Chondrocyte (in vitro differentiated cells): ENCODE measurements around the gene GTF3C2. TPM values are rescaled to one million over a fixed set of nuclear protein-coding genes. Genes with fewer than 3 reads are reported as not detected.

Experiments used
- DNase-seq: peaks from one replicate; pipeline ENCODE4 v3.0.0; 2021; ENCODE audit warnings: mixed read lengths, low spot score
- H3K27ac Mint-ChIP-seq: one replicate; pipeline ENCODE4 v1.8.0; 2021; ENCODE audit warnings: mild to moderate bottlenecking, moderate library complexity, mixed read lengths; ENCODE audit not compliant: unreplicated experiment
- H3K27me3 Mint-ChIP-seq: 2 replicates; pipeline ENCODE4 v1.8.0; 2021; ENCODE audit warnings: low read depth, mixed read lengths
- H3K36me3 Mint-ChIP-seq: 2 replicates; pipeline ENCODE4 v1.8.0; 2021; ENCODE audit warnings: low read depth, mixed read lengths
- H3K4me1 Mint-ChIP-seq: 2 replicates; pipeline ENCODE4 v1.8.0; 2021; ENCODE audit warnings: low read depth, mild to moderate bottlenecking, mixed read lengths
- H3K4me3 Mint-ChIP-seq: one replicate; pipeline ENCODE4 v1.8.0; 2021; ENCODE audit warnings: mild to moderate bottlenecking, moderate library complexity, mixed read lengths; ENCODE audit not compliant: unreplicated experiment
- H3K9me3 Mint-ChIP-seq: 2 replicates; pipeline ENCODE4 v1.8.0; 2021; ENCODE audit warnings: low read depth, mixed read lengths
- total RNA-seq: library from RNA; stranded (reverse); gene quantifications from 3 replicates; pipeline ENCODE4 v1.2.1, GENCODE V29; 2021
- TF ChIP-seq, protein P1 (sequence below): fragments of 200-600 bp; sonication (generic); IDR thresholded peaks from 2 replicates; pipeline ENCODE4 v1.5.0; 2021; ENCODE audit warnings: antibody characterized with exemption, mild to moderate bottlenecking, moderate library complexity

The GTF3C2 gene
- total RNA-seq, 1 donor from 2014 or later: 42.0 TPM

DNA sequence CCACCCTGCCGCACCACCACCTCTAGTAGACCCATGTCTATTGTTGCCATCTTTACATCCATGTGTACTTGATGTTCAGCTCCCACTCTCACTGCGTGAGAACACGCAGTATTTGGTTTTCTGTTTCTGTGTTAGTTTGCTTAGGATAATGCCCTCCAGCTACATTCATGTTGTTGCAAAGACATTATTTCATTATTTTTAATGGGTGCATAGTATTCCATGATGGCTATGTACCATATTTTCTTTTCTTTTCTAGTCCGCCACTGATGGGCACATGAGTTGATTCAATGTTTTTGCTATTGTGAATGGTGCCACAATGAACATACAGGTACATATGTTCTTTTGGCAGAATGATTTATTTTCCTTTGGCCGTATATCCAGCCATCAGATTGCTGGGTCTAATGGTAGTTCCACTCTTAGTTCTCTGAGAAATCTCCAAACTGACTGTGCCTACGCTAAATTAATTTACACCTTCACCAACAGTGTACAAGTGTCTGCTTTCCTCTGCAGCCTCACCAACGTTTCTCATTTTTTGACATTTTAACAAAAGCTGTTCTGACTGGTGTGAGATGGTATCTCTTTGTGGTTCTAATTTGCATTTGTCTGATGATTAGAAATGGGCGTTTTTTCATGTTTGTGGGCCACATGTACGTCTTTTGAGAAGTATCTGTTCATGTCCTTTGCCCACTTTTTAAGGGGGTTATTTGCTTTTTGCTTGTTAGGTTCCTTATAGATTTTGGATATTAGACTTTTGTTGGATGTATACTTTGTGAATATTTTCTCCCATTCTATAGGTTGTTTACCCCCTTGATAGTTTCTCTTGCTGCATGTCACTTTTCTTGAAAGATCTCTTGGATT, 34.5 kb upstream of the GTF3C2 start:
- DNase-seq: no peak
- TF ChIP-seq, protein P1, sequence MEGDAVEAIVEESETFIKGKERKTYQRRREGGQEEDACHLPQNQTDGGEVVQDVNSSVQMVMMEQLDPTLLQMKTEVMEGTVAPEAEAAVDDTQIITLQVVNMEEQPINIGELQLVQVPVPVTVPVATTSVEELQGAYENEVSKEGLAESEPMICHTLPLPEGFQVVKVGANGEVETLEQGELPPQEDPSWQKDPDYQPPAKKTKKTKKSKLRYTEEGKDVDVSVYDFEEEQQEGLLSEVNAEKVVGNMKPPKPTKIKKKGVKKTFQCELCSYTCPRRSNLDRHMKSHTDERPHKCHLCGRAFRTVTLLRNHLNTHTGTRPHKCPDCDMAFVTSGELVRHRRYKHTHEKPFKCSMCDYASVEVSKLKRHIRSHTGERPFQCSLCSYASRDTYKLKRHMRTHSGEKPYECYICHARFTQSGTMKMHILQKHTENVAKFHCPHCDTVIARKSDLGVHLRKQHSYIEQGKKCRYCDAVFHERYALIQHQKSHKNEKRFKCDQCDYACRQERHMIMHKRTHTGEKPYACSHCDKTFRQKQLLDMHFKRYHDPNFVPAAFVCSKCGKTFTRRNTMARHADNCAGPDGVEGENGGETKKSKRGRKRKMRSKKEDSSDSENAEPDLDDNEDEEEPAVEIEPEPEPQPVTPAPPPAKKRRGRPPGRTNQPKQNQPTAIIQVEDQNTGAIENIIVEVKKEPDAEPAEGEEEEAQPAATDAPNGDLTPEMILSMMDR: no peak
- peaks cover 5% of the 10 kb centered on the region for H3K4me1 Mint-ChIP-seq
- H3K9me3 Mint-ChIP-seq: no peaks in the 10 kb centered on the region
- H3K27ac Mint-ChIP-seq: no peak overlapping the region
- H3K4me3 Mint-ChIP-seq: no peak overlapping the region
- H3K27me3 Mint-ChIP-seq: no peaks in the 10 kb centered on the region
- peaks cover 7% of the 10 kb centered on the region for H3K36me3 Mint-ChIP-seq

DNA sequence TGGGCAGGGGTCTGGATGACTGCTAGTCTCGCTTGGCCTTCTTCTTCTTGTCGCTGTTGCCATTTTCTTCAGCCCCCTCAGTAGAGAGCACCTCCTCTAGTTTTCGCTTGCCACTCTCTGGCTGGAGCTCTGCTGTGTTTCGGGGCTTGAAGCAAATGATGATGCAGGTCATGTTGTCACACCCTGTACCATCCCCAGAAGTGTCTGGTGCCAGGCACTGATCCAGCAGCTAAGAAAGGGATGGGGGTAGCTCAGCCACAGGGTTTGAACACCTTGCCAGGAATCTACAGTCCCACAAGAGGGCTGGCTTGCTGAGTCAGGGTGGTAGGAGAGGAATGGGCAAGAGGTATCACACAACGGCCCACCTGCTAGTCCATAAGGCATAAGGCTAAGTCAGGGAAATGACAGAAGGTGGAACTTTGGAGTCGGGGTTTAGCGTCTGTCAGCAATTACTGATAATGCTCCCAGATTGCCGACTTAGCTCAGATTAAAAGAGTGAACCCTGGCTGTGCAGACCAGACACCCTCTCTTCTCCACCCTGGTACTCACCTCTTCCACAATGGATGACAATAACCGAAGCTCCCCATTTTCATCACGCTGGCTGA, 25.1 kb upstream of the GTF3C2 start:
- Mint-ChIP-seq H3K4me1 (peaks cover 33% of the 10 kb centered on the region), H3K36me3 (peaks cover 25% of the 10 kb centered on the region), H3K27ac (peak overlapping the region; percentile 99), H3K27me3 (no peaks in the 10 kb centered on the region), H3K9me3 (no peaks in the 10 kb centered on the region), H3K4me3 (peak overlapping the region; percentile 85)
- no peak for DNase-seq
- TF ChIP-seq, protein P1: no peak

- Mint-ChIP-seq H3K4me1 (peaks cover 33% of the 10 kb centered on the region), H3K27ac (peak within 1 kb of the TSS; percentile 99), H3K36me3 (peaks cover 29% of the 10 kb centered on the region), H3K9me3 (no peaks in the 10 kb centered on the region), H3K27me3 (no peaks in the 10 kb centered on the region), H3K4me3 (peak within 1 kb of the TSS; percentile 85)
- TF ChIP-seq, protein P1: no peak
- DNase-seq: peak; percentile 98
These were observed 24.3 kb upstream of the GTF3C2 start, which contains the start of gene ZNF513 for GRCh38 chr2:27380626-27381545. Gene ZNF513, minus strand, starts transcription at chr2:27380734. Its CDS starts 208 bp downstream, at chr2:27380526.

GRCh38 chr2:27379836-27380625, 23.5 kb upstream of the GTF3C2 start:
- Mint-ChIP-seq H3K9me3 (no peaks in the 10 kb centered on the region), H3K36me3 (peaks cover 25% of the 10 kb centered on the region), H3K27ac (peak overlapping the region; percentile 98), H3K27me3 (no peaks in the 10 kb centered on the region), H3K4me3 (peak overlapping the region; percentile 85), H3K4me1 (peaks cover 33% of the 10 kb centered on the region)
- DNase-seq: no peak
- TF ChIP-seq, protein P1: no peak
